SKM-1 treated with dmso at 0.1 percent for 144 hours (cell line): ENCODE measurements around the gene PPARG.
"Not testable (repeated sequence)": the region's sequence is repeated elsewhere in the genome, so short reads cannot be mapped to it uniquely, and the experiment has no call there.

Source experiments
- DNase-seq: peaks from one replicate; lab custom pipeline; 2025; ENCODE audit not compliant: unreplicated experiment; lab: John Stamatoyannopoulos, UW

The PPARG gene

GRCh38 chr3:12439161-12439940 is 150.5 kb downstream of the PPARG start:
- no peak for DNase-seq

- DNase-seq, result no peak
These were observed 152.3 kb downstream of the PPARG start for GRCh38 chr3:12440927-12441714.

GRCh38 chr3:12442654-12443501 is 154.0 kb downstream of the PPARG start:
- no peak for DNase-seq

- DNase-seq, result no peak
These were observed 155.1 kb downstream of the PPARG start for GRCh38 chr3:12443781-12444522.

GRCh38 chr3:12444582-12445471 is 156.0 kb downstream of the PPARG start:
- DNase-seq, result no peak

GRCh38 chr3:12445523-12446240 is 156.8 kb downstream of the PPARG start:
- DNase-seq, result no peak

- DNase-seq, result no peak
These were observed 157.4 kb downstream of the PPARG start for GRCh38 chr3:12446298-12446697.

GRCh38 chr3:12447075-12447474 is 158.2 kb downstream of the PPARG start:
- DNase-seq, result no peak

GRCh38 chr3:12448404-12449202 is 159.7 kb downstream of the PPARG start:
- not testable (repeated sequence) for DNase-seq

GRCh38 chr3:12449889-12450682 is 161.2 kb downstream of the PPARG start:
- DNase-seq, result no peak

- DNase-seq, result peak; percentile 25
These were observed 162.6 kb downstream of the PPARG start for GRCh38 chr3:12451481-12451880.

- DNase-seq, result no peak
These were observed 163.1 kb downstream of the PPARG start for GRCh38 chr3:12451960-12452359.

- no peak for DNase-seq
These were observed 163.8 kb downstream of the PPARG start for GRCh38 chr3:12452361-12453330.

GRCh38 chr3:12454076-12454815 is 165.4 kb downstream of the PPARG start:
- DNase-seq, result no peak

GRCh38 chr3:12454816-12455121 is 165.9 kb downstream of the PPARG start:
- no peak for DNase-seq

GRCh38 chr3:12455740-12456139 is 166.9 kb downstream of the PPARG start:
- no peak for DNase-seq
